COLO668 (cell line): ENCODE measurements around the gene OGFOD2.

Source experiments
- DNase-seq: peaks from one replicate; lab custom pipeline; 2025; ENCODE audit not compliant: unreplicated experiment; lab: John Stamatoyannopoulos, UW

Gene OGFOD2

GRCh38 chr12:122951406-122951805, 23.6 kb upstream of the OGFOD2 start:
- DNase-seq = no peak

GRCh38 chr12:122951979-122952892, 22.8 kb upstream of the OGFOD2 start:
- peak; percentile 77 for DNase-seq

GRCh38 chr12:122955156-122955555, 19.9 kb upstream of the OGFOD2 start:
- DNase-seq = no peak

GRCh38 chr12:122956035-122956434, 19.0 kb upstream of the OGFOD2 start:
- no peak for DNase-seq

- no peak for DNase-seq
Measured at GRCh38 chr12:122958198-122958888, 16.7 kb upstream of the OGFOD2 start.

- DNase-seq = no peak
Measured at GRCh38 chr12:122959566-122960192, 15.4 kb upstream of the OGFOD2 start.

GRCh38 chr12:122960193-122960569, 14.9 kb upstream of the OGFOD2 start:
- DNase-seq = no peak

GRCh38 chr12:122961531-122962329, 13.3 kb upstream of the OGFOD2 start:
- no peak for DNase-seq

- DNase-seq = peak; percentile 27
Measured at GRCh38 chr12:122963941-122964265, 11.1 kb upstream of the OGFOD2 start.

GRCh38 chr12:122964439-122965257, 10.4 kb upstream of the OGFOD2 start:
- DNase-seq = peak; percentile 57

- DNase-seq = peak; percentile 39
Measured at GRCh38 chr12:122965321-122965751, 9.7 kb upstream of the OGFOD2 start.

- peak; percentile 99 for DNase-seq
Measured at GRCh38 chr12:122965851-122966742, 8.9 kb upstream of the OGFOD2 start, which contains the start of gene ABCB9. Gene ABCB9 (minus strand): TSS chr12:122966463. CDS start chr12:122960235, 6,228 bp downstream.

GRCh38 chr12:122966743-122967550, 8.1 kb upstream of the OGFOD2 start:
- DNase-seq = no peak

GRCh38 chr12:122968104-122968503, 6.9 kb upstream of the OGFOD2 start:
- no peak for DNase-seq

- DNase-seq = no peak
Measured at GRCh38 chr12:122969676-122970075, 5.4 kb upstream of the OGFOD2 start.

GRCh38 chr12:122974274-122974891, 661 bp upstream of the OGFOD2 start:
- DNase-seq = peak; percentile 99

- DNase-seq = peak; percentile 44
Measured at GRCh38 chr12:122975790-122976647, 975 bp downstream of the OGFOD2 start.
